Measurements from ENCODE around the gene PDE6B. TPM values are rescaled to one million over a fixed set of nuclear protein-coding genes. Genes with fewer than 3 reads are reported as not detected.
A peak's percentile ranks its signal among the peaks of the same experiment; 100 is the strongest.

The PDE6B gene
- polyA plus RNA-seq, 5 donors = 15.0 to 19.0 (median 16.1) TPM

DNA sequence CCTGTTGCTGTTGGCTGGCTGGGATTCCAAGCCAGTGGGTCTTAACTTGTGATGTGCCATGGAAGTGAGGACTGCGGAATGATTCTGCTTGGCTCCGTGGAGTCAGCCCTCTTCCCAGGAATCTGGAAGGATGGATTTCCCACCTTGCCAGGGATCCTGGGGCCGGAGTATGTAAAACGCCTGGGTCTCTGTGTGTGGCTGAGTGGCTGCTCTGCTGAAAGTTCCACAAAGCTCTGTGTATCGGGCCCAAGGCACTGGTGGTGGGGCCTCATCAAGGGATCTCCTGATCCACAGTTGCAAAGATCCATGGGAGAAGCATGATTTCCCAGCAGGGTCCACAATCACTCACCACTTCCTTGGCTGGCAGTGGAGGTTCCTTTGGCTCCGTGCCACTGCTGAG lies 25.2 kb upstream of the PDE6B start:
- DNase-seq = no peak

DNA sequence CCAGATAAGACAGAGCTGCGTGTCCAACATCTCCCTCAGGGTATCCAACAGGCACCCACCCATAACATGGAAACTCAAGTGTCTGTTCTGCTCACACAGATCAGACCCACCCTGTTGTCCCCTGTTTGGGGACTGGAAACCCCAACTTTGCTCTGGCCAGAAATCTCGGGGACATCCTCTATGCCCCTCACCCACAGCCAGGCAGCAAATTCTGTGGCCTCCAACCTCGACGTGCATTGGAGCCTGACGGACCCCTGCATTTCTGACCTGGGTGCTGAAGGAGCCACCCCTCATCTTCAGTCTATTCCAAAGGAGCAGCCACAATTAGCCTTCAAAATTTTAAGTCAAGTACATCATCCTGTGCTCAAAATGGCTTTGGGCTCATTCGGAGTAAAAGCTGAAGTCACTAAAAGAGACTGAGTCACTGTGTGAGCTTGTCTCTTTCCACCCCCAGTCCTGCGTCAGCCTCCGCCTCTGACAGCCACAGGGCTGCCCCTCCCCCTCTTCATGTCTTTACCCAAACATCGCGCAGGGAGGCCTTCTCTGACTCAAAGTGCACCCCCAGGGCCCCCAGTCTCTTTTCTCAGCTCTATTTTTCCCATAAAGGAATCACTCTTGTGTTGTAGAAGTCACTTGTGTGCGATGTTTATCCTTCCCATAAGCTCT lies 24.4 kb upstream of the PDE6B start:
- no peak for DNase-seq

DNA sequence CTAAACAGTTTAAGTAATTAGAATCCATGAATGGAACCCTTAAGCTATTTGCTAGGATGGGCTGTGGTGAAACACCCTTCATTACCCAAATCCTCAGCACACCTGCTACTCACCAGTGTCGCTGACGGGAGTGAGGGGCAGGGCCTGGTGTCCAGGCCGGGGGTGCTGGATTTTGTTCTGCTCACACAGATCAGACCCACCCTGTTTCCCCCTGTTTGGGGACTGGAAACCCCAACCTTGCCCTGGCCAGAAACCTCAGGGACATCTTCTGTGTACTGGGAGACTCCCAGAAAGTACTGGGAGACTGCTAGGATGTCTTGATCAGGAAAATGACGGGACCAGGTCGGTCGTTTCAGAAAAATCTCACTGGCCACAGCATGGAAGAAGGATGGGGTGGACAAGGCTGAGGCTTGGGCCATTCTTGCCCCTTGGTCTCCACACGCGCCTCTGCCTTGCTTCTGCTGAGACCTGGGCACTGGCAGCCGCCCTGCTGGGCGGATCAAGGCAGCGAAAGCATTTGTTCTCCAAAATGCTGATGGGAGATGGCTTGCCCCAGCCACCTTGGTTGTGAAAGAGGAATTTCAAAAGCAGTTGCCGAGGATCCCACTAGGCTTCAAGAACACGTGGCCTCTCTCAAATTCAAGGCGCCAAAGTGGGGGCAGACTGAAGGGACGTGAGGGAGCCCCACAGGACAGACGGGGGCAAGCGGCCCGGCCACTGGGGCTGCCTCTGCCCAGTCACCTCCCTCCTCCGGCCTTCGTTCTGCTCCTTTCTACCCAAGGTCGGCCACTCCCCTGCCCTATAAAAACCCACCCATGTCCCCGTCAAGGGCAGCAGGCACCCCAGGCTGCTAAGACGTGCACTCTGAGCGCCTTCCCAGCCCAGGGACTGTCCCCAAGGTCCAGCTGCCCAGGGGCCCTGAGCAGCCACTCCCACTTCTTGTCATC lies 23.5 kb upstream of the PDE6B start:
- DNase-seq = no peak

DNA sequence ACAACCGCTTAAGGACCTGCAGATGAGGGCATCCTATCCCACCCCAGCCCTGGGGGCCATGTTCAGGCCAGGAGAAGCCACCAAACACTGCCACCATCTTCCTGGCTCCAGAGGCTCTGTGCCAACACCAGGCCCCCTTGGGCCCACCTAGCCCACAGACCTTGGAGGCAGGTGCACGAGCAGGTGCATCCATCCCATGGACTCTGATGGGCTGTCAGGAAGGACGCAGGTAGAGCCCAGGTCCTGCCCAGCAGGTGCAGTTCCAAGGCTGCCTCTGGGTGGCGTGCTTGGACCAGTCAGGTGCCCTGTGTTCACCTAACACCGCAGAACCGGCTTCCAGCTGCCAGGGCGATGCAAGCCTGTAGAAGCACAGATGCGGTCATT lies 22.8 kb upstream of the PDE6B start:
- peak; percentile 18 to 22 for DNase-seq

DNA sequence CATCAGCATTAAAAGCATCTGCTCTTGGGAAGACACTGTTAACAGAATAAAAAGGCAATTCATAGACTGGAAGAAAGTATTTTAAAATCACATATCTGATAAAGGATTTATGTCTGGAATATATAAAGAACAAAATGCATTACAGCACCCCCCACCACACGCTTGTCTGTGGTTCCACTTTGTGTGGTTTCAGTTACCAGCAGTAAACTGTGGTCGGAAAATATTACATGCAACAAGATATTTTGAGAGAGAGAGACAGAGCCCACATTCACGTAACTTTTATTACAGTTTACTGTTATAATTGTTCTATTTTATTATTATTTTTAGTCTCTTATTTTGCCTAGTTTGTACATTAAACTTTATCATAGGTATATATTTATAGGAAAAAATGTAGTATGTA lies 21.2 kb upstream of the PDE6B start:
- no peak for DNase-seq

DNA sequence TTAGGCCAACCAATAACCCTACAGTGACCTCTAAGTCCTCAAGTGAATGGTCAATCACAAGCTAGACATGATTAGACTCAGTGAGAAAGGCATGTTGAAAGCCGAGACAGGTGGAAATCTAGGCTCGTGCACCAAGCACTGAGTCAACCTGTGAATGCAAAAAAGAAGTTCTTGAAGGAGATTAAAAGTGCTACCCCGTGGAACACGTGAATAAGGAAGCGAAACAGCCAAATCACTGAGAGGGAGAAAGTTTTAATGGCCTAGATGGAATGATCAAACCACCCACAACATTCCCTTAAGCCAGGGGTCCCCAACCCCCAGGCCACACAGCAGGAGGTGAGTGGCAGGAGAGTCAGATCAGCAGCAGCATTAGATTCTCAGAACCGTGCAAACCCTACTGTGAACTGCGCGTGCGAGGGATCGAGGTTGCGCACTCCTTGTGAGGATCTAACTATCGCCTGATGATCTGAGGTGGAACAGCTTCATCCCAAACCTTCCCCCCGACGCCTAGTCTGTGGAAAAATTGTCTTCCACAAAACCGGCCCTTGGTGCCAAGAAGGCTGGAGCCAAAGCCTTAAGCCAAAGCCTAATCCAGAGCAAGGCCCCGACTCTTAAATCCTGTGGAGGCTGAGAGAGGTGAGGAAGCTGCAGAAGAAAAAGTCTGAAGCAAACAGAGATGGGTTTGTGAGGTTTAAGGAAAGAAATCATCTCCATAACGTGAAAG lies 19.5 kb upstream of the PDE6B start:
- DNase-seq = no peak

DNA sequence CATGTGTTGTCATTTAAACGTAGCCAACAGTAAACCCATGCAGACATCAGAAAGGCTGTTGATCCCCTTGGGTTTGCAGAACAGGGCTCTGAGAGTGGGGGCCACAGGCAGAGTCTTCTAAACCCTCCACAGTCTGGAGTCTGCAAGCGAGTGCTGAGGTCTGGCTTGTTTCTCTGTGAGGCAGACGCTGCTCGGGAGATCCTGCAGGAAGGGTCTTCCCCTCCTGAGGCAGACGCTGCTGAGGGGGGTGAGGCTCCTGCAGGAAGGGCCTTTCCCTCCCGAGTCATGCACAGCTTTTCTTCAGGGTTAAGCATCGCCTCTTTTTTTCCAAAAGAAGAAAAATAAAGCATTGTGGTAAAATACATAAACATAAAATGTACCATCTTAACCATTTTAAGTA lies 17.1 kb upstream of the PDE6B start:
- DNase-seq = no peak

DNA sequence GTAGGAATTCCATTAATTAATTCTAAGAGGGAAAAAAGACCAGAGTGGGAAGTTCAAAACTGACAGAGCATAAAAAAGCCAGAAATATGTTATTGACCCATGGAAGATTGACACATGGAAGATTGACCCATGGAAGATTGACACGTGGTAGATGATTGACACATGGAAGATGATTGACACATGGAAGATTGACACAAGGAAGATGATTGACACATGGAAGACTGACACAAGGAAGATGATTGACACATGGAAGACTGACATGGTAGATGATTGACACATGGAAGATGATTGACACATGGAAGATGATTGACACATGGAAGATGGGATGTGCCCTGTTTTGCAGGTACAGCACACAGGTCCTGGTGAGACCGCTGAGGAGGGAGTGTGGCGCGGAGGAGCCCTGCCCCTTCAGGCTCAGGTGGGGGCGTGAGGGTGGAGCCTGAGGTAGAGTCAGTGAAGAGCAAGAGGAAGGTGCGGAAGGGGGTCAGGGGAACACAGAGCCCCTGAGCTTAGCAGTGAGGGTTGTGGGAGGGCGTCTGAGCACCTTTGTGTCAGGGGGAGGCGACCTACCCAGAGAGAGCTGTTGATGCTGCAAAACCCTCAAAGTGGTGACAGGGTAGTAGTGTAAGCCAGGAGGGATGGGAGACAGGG lies 15.8 kb upstream of the PDE6B start:
- DNase-seq = no peak

DNA sequence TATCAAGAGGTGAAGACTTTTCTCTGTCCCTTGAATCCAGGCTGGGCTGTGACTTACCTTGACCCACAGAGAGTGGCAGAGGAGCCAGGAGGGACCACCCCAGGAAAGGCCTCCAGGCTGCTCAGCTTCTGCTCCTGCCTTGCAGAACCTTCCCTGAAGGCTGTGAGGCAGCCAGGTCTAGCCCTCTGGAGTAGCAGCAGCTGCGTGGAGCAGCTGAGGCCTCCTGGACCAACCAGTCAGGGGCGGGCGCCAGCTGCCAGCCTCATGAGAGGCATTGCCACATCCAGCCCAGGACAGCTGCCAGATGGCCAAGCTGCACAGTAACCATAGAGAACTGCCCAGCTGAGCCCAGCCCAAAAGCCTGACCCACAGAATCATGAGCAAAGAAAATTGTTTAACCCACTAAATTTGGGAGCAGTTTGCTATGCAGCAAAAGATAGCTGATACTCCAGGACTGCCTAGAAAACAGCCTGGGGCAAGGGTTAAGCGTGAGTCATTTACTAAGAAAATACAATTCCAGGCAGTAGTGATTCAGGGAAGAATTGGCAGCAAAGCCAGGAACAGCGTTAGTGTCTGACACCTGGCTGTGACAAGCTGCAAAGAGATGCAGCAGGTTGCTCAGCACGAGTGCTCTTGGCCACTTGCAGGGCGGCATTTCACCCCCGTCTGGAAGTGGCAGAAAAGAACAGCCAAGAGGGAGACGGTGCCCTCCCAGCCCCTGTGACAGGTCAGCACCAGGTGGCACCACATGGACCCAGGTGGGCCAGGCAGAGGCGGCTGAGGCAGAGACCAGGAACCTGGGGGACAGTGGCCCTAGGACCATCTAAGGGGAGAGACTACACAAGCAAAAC lies 14.7 kb upstream of the PDE6B start:
- DNase-seq = no peak

DNA sequence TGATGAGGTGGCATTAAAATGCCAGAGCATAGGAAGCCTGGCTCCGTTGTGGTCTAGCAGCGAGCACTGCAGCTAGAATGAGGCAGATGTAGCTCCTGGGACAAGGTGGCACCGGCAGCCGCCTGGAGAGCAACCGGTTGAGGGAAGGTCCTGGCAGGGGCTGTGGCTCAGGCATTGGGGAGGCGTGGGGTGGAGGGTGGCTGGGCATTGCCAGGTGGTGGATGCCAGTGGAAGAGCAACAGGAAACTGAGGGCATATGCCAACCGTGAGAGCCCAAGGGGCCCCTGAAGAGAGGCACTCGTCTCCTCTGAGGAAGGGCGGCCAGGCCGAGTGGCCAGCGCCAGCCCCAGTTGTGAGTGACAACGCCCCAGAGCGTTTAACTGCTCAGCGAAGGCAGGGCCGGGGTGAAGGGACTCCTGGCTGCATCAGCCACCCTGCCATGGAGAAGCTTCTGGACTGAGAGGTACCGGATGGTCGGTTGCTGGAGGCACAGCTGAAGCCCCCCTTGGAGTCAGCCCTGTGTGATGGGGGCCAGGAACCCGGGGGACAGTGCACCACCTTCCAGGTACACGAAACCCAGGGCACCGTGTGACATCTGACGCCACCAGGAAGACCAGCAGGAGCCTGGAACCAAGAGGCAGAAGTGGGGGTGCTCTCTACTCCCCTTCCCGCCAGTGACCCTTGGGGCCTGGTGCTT lies 13.2 kb upstream of the PDE6B start:
- no peak for DNase-seq

DNA sequence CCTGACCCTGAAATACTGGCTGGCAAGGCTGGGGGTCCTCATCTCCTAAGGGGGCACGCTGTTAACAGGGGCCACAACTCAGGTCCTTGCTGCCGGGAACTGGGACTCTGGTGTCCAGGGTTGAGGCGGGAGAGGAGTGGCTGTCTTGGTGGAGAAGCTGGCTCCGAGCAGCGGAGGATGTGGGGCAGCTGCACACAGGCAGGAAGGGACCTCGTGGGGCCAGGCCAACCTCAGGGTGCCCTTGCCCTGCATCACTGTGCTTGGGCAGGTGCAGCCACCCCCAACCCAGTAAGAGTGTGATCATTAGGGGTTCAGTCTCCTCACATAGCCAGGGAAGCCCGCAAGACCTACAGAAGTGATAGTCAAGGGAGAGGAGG lies 12.6 kb upstream of the PDE6B start:
- DNase-seq = no peak

DNA sequence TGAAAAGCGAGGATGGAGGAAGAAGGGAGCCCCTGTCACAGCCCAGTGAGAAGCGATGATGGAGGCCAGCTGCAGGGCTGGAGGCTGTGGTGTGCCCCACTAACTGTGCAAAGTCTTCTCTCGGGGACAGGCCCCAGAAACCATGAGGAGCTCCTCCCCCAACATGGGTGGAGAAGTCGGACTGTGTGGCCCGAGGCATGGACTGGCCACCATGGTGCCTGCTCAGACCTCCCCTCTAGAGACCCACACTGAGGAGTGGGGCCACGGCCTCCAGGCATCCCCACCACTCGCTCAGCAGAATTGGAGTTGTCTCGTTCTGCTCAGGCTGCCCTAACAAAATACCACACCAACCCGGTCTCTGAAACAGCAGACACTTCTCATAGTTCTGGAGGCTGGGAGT lies 12.2 kb upstream of the PDE6B start:
- DNase-seq = no peak

DNA sequence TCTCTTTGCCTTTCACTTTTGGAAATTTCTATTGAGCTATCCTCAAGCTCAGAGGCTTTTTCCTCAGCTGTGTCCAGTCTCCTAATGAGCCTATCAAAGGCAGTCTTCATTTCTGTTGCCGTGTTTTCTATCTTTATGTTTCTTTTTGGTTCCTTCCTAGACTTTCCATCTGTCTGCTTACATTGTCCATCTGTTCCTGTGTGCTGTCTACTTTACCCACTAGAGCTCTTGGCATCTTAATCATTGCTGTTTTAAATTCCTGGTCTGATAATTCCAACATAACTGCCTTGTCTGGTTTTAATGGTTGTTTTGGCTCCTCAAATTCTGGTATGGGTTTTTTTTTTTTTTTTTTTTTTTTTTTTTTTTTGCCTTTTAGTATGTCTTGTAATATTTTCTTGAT lies 9.3 kb upstream of the PDE6B start:
- no peak for DNase-seq

DNA sequence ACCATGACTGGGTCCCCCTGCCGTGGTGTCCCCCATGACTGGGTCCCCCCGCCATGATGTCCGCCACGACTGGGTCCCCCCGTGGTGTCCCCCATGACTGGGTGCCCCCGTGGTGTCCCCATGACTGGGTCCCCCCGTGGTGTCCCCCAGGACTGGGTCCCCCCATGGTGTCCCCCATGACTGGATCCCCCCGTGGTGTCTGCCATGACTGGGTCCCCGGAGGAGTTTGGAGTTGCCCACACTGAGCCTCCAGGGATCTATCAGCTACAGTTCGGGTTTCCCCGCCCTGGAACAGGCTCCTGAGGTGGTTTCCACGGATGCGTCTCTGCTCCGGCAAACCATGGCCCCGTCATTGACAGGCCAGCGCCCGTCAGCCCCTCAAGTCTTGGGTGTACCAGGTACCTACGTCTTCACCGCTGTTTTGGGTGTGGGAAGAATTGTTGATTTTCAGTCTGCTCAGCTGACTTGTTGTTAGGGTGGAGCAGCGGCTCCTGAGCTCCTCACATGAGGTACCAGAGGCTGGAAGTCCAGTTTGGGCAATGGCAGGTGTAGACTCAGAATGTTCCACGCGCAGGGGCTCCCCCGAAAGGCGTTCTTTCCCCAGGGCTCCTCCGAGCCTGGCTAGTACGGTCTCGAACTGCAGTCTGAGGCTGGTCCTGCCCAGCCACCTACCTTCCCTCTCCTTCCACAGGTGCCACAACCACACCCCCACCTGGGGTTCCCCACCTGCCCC lies 8.3 kb upstream of the PDE6B start:
- no peak for DNase-seq

DNA sequence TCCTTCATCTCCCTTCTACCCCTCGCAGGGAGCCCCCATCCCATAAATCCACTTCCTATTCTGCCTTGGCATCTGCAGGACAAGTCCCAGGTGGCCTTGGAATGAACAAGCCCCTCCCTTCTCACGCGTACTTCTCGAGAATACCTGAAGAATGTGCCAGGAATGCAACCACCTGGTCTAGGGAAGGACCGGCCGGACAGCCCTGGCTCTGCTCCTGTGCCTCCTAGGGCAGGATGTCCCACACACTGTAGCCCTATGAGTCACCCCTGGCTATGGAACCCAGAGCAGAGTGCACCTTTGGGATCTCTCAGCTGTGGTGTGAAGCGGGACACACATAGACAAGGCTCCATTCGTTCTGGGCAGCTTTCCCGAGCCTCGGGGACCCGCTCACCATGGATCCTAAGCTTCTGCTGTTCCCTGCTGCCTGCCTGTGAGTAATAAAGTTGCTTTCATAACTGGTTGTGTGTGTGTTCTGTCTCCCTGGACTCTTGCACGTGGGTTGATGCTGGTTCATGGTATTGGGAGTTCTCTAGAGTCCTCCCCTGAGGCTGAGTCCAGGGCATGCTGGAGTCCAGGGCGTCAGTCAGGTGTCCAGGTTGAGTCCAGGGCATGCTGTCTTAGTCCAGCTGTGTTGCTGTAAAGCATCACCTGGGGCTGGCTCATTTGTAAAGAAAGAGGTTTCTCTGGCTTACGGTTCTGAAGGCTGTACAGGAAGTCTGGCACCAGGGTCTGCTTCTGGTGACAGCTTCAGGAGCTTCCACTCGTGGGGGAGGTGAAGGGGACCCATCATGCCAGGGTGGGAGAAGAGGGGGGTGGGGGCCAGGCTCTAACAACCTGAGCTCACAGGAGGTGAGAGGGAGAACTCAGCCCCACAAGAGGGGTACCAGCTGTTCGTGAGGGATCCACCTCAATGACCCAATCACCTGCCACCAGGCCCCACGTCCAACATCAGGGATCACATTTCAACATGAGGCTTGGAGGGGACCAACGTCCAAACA lies 7.4 kb upstream of the PDE6B start:
- peak in 1 of 2 donors; percentile 21 for DNase-seq

DNA sequence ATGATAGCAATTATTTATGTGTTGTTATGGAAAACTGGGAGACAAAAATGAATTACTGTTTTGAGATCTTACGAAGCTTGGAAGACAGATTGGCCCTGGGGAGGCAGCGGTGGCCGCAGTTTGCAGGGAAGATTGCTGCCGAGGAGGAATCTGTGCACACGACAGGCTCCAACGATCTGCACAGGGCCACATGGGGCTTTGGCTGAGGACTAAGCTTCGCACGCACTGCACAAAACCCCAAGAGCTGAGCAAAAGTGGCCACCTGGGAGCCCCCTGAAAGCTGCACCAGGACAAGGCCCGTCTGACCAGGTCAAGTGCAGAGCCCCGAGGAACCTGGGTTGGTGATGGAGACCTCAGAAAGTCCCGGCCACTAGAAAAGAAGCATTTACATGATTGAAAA lies 5.2 kb upstream of the PDE6B start:
- no peak for DNase-seq

DNA sequence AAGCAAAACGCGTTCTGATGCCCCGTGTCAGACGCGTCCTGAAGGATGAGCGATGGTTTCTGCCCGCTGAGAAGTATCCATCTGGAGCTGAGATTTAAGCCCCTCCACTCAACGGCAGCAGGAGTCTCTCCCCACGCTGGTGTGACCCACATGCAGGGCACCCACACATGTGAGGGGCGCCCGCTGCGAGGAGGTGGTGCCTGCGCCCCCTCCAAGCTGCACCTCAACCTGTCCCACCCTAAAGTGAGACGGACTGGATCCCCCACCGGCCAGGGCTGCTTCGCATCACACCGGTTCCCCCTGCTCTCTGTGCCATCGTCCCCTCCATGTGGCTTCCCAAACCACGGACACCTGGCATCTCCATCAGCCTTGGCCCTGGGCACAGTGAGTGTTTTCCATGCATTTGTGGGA lies 4.5 kb upstream of the PDE6B start:
- no peak for DNase-seq

DNA sequence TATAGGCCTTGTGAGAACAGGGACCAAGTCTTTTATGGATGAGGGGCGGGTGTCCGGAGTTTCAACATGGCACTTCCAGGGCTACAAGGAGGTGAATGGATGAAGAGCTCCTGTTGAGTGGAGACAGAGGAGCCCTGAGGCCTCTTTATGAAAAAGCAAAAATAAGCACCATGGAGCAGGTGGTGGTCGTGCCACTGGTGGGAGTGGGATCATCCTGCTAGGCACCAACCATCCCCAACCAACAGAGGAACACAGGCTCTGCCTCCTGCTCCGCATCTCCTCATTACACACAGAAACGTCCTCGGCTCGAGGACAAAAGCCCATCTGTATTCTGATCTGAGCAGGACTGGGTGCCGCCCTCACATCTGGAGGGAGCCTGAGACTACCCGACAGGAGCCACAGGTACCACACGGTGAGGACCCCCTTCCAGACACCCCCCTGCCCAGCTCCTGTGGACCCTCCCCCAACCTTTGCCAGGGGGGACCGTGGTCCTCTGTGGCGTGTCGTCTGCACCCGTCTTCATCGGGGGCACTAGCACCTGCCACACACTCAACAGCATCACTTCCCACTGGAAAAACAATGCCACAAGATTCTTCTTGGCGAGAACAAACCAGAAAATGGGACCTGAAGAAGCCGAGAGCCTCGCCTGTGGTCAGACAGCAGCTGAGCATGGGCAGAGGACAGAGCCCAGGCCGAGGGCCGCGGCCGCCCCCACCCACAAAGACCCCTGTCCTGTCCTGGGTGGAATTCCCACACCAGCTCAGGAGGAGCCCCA lies 3.9 kb upstream of the PDE6B start:
- no peak for DNase-seq

All from right lung (tissue), 5 donors.